NCI-H1436 (cell line): Measurements from ENCODE around the gene SFXN5.
"Not testable (repeated sequence)": the region's sequence is repeated elsewhere in the genome, so short reads cannot be mapped to it uniquely, and the experiment has no call there.

Experiments used
- DNase-seq: peaks from one replicate; lab custom pipeline; 2025; lab: John Stamatoyannopoulos, UW

The SFXN5 gene

GRCh38 chr2:72921853-72922252 is 149.7 kb downstream of the SFXN5 start:
- no peak for DNase-seq

GRCh38 chr2:72921088-72921851 is 150.2 kb downstream of the SFXN5 start:
- no peak for DNase-seq

GRCh38 chr2:72920318-72921087 is 151.0 kb downstream of the SFXN5 start:
- no peak for DNase-seq

DNA sequence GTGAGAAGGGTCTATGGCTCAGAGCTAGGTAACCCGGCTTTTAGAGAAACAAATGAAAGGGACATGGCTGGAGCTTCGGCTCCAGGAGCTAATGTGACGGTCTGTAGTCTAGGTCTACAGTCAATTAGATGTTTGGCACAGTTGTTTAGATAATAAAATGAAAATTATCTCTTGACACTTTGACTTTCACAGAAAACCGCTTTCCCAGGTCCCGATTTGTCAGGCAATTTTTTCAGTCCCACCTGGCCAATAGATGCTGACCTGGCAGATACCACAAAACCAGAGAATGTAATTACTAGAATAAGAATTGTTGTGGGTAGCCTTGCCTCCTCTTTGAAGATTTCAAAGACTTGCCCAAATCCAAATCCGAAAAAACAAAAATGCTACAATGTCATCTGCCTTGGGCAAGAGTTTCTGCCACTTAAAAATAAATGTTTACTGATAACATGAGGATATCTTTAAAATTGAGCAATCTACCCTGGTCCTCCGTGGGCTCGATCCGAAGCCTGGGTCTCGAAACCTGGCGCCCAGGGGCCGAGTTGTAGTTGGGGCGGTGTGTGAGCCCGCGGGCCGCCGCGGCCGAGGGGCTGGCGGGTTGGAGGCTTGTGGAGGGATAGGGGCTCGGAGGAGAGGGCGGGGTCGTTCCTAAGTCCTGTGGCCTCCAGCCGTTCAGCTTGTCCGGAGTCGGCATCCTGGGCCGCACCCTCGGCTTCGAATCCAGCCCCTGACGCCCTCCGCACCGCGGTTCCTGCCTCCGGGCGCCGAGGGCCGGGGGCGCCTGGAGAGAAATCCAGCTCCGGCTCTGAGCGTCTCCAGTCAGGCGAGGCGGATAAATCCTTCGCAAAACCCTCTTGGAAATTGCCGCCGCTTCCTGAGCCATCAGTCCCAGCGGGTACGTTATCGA is 151.8 kb downstream of the SFXN5 start:
- no peak for DNase-seq

DNA sequence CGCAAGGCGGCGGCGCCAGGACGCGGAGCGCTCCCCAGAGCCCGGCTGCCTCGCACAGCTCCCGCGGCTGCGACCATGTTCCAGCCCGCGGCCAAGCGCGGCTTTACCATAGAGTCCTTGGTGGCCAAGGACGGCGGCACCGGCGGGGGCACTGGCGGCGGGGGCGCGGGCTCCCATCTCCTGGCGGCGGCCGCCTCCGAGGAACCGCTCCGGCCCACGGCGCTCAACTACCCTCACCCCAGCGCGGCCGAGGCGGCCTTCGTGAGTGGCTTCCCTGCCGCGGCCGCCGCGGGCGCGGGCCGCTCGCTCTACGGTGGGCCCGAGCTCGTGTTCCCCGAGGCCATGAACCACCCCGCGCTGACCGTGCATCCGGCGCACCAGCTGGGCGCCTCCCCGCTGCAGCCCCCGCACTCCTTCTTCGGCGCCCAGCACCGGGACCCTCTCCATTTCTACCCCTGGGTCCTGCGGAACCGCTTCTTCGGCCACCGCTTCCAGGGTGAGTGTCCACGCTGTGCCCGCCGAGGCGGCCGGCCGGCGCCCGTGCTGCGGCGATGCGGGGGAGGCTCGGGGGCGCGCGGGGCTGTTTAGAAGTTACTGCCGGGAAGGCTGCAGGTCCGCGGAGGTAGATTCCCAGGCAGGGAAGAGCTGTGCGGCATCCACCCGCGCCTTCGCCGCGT is 153.5 kb downstream of the SFXN5 start:
- DNase-seq = no peak

- peak; percentile 88 for DNase-seq
Measured at GRCh38 chr2:72917138-72917876, 154.2 kb downstream of the SFXN5 start, which contains the start of gene EMX1. TSS of gene EMX1 (plus strand) at chr2:72917519. CDS start at chr2:72917853, 334 bp downstream.

GRCh38 chr2:72916743-72917137 is 154.8 kb downstream of the SFXN5 start:
- DNase-seq = peak; percentile 39

DNA sequence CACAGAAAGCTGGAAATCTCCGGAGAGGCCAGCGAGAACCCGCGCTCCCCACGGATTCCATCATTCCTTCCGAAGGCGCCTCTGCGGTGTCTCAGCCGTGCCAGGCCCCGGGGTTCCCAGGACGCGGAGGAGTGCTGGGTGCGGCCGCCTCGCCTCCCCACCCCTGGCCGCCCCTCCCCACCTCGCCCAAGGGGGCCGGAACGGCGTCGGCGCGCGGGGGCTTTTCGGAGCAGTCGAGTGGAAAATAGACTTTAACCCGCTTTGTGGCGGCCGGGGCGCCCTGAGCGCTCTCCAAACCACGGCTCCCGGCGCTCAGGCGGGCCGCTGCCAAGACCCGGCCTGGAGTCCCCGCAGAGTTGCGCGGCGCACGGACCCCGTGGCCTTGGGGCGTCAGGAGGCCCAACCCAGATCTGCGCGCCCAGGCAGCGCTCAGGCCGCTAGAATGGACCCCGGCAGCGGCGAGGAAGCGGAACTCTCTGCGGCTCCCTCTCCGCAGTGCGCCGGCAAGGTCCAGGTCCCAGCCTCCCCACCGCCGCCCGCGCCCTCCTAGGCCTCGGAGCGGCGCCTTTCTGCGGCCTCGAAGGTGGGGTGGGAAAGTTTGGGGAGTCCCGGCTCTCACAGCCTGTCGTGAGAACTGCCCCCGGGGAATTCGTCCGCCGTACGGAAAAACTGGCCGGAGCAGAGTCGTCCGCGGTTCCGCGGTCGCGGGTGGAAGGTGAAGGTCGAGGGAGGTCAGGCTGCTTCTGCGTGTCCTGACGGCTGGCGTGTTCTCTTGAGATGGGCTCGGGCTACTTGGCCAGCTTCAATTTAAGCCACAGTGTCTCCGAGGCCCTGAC is 155.4 kb downstream of the SFXN5 start:
- DNase-seq = peak; percentile 73

DNA sequence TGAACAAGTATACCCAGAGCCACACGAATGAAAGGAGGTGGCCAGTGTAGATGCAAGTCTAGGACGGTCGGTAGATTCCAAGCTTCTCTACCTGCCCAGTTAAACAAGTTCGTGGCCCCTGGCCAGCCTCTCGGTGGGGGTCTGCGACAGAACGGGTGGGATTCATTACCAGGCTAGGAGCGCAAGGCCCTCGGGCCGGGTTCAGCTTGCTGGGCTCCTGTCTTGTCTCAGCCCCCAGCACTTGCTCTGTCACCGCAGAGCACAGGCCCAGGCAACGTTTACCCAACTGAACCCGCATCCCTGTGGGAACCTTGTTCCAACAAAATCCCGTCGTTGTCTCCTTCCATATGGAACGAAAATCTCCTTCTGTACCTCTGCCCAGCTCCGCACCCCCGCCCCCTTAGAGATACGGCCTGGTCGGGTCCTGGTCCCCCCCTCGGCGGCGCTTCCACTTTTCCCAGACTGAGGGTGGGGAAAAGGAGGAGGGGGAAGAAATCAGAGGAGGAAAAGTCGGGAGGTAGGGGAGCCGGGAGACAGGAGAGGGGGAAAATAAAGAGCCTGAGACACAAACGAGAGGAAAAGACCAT is 156.1 kb downstream of the SFXN5 start:
- no peak for DNase-seq

- no peak for DNase-seq
Measured at GRCh38 chr2:72914589-72915319, 156.8 kb downstream of the SFXN5 start.

- no peak for DNase-seq
Measured at GRCh38 chr2:72914206-72914559, 157.3 kb downstream of the SFXN5 start.

DNA sequence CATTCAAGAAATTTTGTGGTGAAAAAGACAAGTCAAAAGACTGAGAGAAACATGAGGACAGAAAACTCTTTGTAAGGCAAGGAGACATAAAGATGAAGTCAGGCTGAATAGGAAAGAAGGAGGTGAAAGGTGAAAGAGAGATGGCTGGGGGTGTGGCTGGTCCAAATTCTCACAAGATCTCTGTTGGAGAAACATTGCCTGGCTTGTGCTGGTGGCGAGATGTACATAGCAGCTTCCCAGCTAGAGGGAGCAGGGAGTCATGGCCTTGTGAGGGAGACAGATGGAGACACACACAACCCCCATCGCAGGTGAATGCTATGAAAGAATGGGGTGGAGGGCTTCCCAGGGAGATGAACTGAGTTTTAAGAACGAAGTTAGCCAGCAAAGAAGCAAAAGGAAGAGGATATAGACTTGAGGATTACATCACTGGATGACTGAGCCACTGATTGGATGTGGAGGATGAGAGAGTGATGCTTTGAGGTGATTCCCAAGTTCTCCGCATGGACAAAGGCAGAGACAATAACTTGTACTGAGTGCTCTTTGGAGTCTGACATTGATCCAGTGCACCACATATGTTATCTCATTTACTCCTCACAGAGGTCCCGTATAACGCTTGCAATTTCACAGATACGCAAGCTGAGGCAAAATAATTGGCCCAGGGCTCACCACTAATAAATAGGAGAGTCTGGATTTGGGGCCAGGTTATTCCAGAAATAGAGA is 157.9 kb downstream of the SFXN5 start:
- DNase-seq = no peak

GRCh38 chr2:72911256-72911655 is 160.3 kb downstream of the SFXN5 start:
- DNase-seq = no peak

DNA sequence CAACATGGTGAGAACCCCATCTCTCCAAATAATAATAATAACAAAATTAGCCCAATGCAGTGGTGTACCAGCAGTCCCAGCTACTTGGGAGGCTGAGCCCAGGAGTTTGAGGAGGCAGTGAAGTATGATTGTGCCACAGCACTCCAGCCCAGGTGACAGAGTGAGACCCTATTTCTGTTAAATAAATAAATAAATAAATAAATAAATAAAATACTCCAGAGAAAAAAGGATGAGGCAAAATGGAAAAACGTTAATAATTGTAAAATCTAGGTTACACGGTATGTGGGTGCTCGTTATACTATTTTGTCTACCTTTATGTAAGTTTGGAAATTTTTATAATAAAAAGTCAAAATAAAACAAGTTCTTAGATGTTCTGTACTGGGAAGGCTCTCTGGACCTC is 162.8 kb downstream of the SFXN5 start:
- no peak for DNase-seq

DNA sequence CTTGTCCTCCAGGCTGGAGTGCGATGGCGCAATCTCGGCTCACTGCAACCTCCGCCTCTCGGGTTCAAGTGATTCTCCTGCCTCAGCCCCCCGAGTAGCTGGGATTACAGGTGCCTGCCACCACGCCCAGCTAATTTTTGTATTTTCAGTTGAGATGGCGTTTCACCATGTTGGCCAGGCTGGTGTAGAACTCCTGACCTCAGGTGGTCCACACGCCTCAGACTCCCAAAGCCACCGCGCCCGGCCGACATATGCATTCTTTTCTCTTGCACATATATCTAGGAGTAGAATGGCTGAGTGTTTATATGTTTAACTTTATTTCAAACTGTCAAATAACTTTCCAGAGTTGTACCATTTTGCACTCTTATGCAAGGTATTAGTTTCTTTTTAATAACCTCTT is 164.1 kb downstream of the SFXN5 start:
- DNase-seq = not testable (repeated sequence)

- DNase-seq = no peak
Measured at GRCh38 chr2:72901426-72901825, 170.1 kb downstream of the SFXN5 start.

GRCh38 chr2:72900191-72900825 is 171.2 kb downstream of the SFXN5 start:
- no peak for DNase-seq

DNA sequence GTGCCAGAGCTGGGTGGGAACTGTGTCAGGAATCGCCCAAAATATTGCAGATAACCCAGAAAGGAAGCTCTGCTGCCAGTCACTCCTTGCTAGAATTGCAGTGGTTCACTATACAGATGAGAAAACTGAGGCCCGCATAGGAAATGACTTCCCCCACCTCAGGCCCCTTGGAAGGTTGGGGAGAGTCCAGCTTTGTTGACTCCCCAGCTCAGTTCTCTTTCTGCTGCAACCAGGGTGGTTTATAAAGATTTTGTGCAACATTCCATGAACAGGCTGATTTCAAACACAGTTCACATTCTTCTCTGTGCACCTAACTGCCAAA is 173.0 kb downstream of the SFXN5 start:
- DNase-seq = no peak
